ENCODE results near the gene MYL7. TPM values are rescaled to one million over a fixed set of nuclear protein-coding genes. Genes with fewer than 3 reads are reported as not detected.

MYL7 gene
- total and polyA plus RNA-seq, 2 of the 4 experiments (the other 2 are of a cell fraction) = 0.24 TPM; not detected in 1

DNA sequence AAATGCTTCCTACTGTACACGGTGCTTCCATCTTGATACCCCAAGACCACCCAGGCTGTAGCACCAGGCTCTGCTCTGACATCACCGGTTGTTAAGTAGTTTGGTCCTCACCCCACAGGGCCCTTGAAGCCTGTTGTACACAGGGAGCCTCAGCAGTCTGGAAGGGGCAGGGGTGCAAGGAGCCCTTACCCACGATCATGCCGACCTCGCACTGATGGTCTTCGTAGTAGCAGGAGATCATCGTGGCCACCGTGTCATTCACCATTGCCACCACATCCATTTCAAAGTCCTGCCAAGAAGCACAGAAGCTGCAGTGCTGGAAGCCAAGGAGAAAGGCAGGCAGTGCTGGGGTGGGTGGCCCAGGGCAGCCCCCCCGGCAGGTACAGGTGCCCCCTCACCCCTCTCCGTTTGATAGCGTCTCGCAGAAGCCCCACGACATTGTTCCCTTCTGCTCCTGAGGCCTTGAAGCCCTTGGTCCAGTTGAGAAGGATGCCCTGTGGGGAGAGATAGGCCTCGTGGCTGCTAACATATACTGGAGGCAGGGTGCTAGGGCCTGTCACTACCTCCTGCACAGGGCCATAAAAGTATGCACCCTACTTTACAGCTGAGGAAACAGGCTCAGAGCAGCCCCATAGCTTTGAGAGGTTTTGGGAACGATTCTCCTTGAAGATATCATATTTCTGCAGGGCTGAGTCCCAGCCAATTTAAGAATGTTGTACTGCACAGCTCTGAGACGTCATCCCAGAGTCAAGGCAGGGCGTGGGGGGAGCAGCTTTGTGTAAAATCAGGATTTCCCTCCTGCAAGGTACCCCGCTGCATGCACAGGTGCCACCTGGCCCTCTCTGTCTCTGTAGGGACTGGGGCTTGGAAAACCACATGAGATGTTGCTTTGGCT is 8.7 kb upstream of the MYL7 start:
- Histone ChIP-seq H3K4me2 (ENCODE audit: low read depth, low read length) (no peak overlapping the region), H3K27ac (ENCODE audit: insufficient read depth, low read length) (no peak overlapping the region), H4K8ac (ENCODE audit: low read depth in 2 of 2, low read length in 2 of 2) (no peak overlapping the region), H2AFZ (replicated peaks; ENCODE audit: low read length, poor library complexity) (no peak overlapping the region), H3K9ac (ENCODE audit: low read depth, low read length) (no peak overlapping the region), H2BK20ac (ENCODE audit: low read depth, low read length) (no peak overlapping the region), H2BK5ac (ENCODE audit: low read depth, low read length, poor library complexity, severe bottlenecking) (no peak overlapping the region), H3K56ac (ENCODE audit: extremely low read depth, insufficient read depth, low read length) (no peak overlapping the region), H3K4ac (ENCODE audit: low read depth, low read length) (no peak overlapping the region), H3K27me3 (ENCODE audit: control insufficient read depth, insufficient read depth, low read length) (peaks cover 29% of the 10 kb centered on the region), H4K91ac (ENCODE audit: insufficient read depth, low read depth, low read length) (no peak overlapping the region), H3K9me3 (ENCODE audit: control insufficient read depth, insufficient read depth, low read length) (no peaks in the 10 kb centered on the region), H2BK120ac (ENCODE audit: low read depth, low read length) (no peak overlapping the region), H2BK15ac (ENCODE audit: low read depth, low read length) (no peak overlapping the region), H2AK5ac (ENCODE audit: low read depth, low read length) (no peak overlapping the region), H3K36me3 (ENCODE audit: control insufficient read depth, insufficient read depth, low read length) (no peaks in the 10 kb centered on the region), H3K14ac (replicated peaks; ENCODE audit: low read depth, low read length) (no peak overlapping the region), H3K18ac (ENCODE audit: low read depth, low read length) (no peak overlapping the region), H2AK9ac (replicated peaks; ENCODE audit: low read depth, low read length, poor library complexity) (no peak overlapping the region), H3K4me3 (ENCODE audit: insufficient read depth, low read depth, low read length) (no peak overlapping the region), H4K20me1 (ENCODE audit: insufficient read depth, low read length) (no peaks in the 10 kb centered on the region), H3K4me1 (ENCODE audit: control insufficient read depth, insufficient read depth, low read length) (peaks cover 10% of the 10 kb centered on the region; the same call in 1 of the 2 replicates), H3K23ac (ENCODE audit: low read depth, low read length) (no peak overlapping the region), H3K79me1 (ENCODE audit: low read depth in 1 of 2, low read length in 2 of 2) (no peaks in the 10 kb centered on the region), H4K5ac (ENCODE audit: low read depth, low read length) (no peak overlapping the region; the same call in 1 of the 2 replicates), H3K9me1 (ENCODE audit: insufficient read depth, low read length) (peaks cover 6% of the 10 kb centered on the region; the same call in 1 of the 2 replicates)
- BruUV-seq (replicated peaks) = no TSS peak
- ChIA-PET CTCF (no interaction called here), POLR2A (ENCODE audit: unreplicated experiment) (interaction anchor here (1.3 kb wide), 1 partner anchor 14 kb away, joined by 3 read pairs; no protein-coding TSS in a partner anchor)
- WGBS, 2 experiments (ENCODE audit: extremely low coverage in 2 of 2, insufficient read length in 1 of 2) = 39% methylated on average over 3 of the region's 18 CpGs; no CpG with 5 or more reads in 1 of the 2 experiments
- no peak for TF ChIP-seq SMC3 (IDR thresholded peaks at IDR 0.05; ENCODE audit: low read depth, low read length)
- TF ChIP-seq MXI1 (IDR thresholded peaks at IDR 0.05; ENCODE audit: borderline replicate concordance, low read depth, low read length) = no peak
- TF ChIP-seq CEBPB (IDR thresholded peaks at IDR 0.05; ENCODE audit: low read depth, low read length) = no peak
- DNase-seq (peak; percentile 30), ATAC-seq (ENCODE audit: low read depth) (peak; percentile 36)
- in situ Hi-C loops (cut with MboI; ENCODE audit: low sequenced_read_pairs) = no loop called here
- intact Hi-C loops (cut with micrococcal nuclease) = no loop called here
- dilution Hi-C loops (cut with HindIII; ENCODE audit: low sequenced_read_pairs, unreplicated experiment) = no loop called here
